K562 (cell line): ENCODE results near the gene PPP1CA. TPM values are rescaled to one million over a fixed set of nuclear protein-coding genes. Genes with fewer than 3 reads are reported as not detected.

ENCODE experiments used
- CBX3 ChIP-seq, 2 experiments: IDR thresholded peaks; 1 replicate in 1 of 2; 2 replicates in 1 of 2; pipeline ENCODE4 v1.6.1; 2012; ENCODE audit warnings: inconsistent platforms in 2 of 2, low read length in 2 of 2, borderline replicate concordance in 1 of 2, control low read depth in 1 of 2
- HDAC6 ChIP-seq: IDR thresholded peaks from 2 replicates; pipeline ENCODE4 v1.6.1; 2012; ENCODE audit warnings: low read depth, mild to moderate bottlenecking, control low read depth, inconsistent platforms, low read length, moderate library complexity
- IRF2 ChIP-seq: sonication (generic); formaldehyde crosslinking; IDR thresholded peaks from 2 replicates; pipeline ENCODE4 v1.8.1; 2022; ENCODE audit warnings: mild to moderate bottlenecking, missing genetic modification reagents
- KLF1 ChIP-seq: fragments of 450-650 bp; IDR thresholded peaks from 2 replicates; pipeline ENCODE4 v1.6.1; 2016; ENCODE audit warnings: missing genetic modification characterization, missing compliant biosample characterization
- LARP7 ChIP-seq: fragments of 450-650 bp; IDR thresholded peaks from 2 replicates; pipeline ENCODE4 v1.6.1; 2016
- MEF2D ChIP-seq: conservative IDR thresholded peaks from 2 replicates; pipeline ENCODE4 v1.6.1; 2016; ENCODE audit warnings: low read depth, missing genetic modification characterization, missing compliant biosample characterization
- NELFE ChIP-seq: IDR thresholded peaks from 2 replicates; pipeline ENCODE4 v1.6.1; 2011; ENCODE audit warnings: mild to moderate bottlenecking; ENCODE audit not compliant: insufficient read depth, insufficient read length
- NFE2 ChIP-seq: IDR thresholded peaks from 2 replicates; pipeline ENCODE4 v1.6.1; 2014; ENCODE audit warnings: antibody characterized with exemption, low read depth
- NFRKB ChIP-seq: fragments of 450-650 bp; IDR thresholded peaks from 2 replicates; pipeline ENCODE4 v1.6.1; 2016; ENCODE audit warnings: low read depth
- NR3C1 ChIP-seq: sonication (generic); formaldehyde crosslinking; IDR thresholded peaks from 2 replicates; pipeline ENCODE4 v1.8.1; 2022; ENCODE audit warnings: missing genetic modification reagents
- PHF20 ChIP-seq: fragments of 450-650 bp; IDR thresholded peaks from 2 replicates; pipeline ENCODE4 v1.6.1; 2018; ENCODE audit not compliant: partially characterized antibody
- POLR2H ChIP-seq: IDR thresholded peaks from 2 replicates; pipeline ENCODE4 v1.6.1; 2016; ENCODE audit warnings: missing genetic modification characterization, low read depth, mild to moderate bottlenecking, control low read depth, missing compliant biosample characterization, moderate library complexity
- RBM15 ChIP-seq: fragments of 200-400 bp; formaldehyde crosslinking; IDR thresholded peaks from 2 replicates; pipeline ENCODE4 v1.6.1; 2018; ENCODE audit warnings: mild to moderate bottlenecking, low read length, moderate library complexity; ENCODE audit not compliant: insufficient read depth
- SMARCA5 ChIP-seq: fragments of 450-650 bp; IDR thresholded peaks from 2 replicates; pipeline ENCODE4 v1.6.1; 2016
- SMARCC2 ChIP-seq: fragments of 450-650 bp; IDR thresholded peaks from 2 replicates; pipeline ENCODE4 v1.6.1; 2017; ENCODE audit warnings: antibody characterized with exemption, moderate library complexity, mild to moderate bottlenecking, low read depth
- STAG1 ChIP-seq: sonication (generic); formaldehyde crosslinking; IDR thresholded peaks from 2 replicates; pipeline ENCODE4 v1.5.0; 2020; ENCODE audit warnings: missing genetic modification reagents, borderline replicate concordance
- TAF1 ChIP-seq: IDR thresholded peaks from 2 replicates; pipeline ENCODE4 v1.6.1; 2011; ENCODE audit warnings: mild to moderate bottlenecking, low read length, moderate library complexity; ENCODE audit not compliant: insufficient read depth, control insufficient read depth, severe bottlenecking; ENCODE audit errors: extremely low read depth
- YY1 ChIP-seq, 3 experiments: IDR thresholded peaks; 2 replicates each; pipeline ENCODE4 v1.6.1; 2011; ENCODE audit warnings: low read length in 2 of 3, mild to moderate bottlenecking in 2 of 3, moderate library complexity in 2 of 3, borderline replicate concordance in 1 of 3, control low read depth in 1 of 3, low read depth in 1 of 3; ENCODE audit not compliant: insufficient read depth in 3 of 3, insufficient replicate concordance in 2 of 3, control insufficient read depth in 1 of 3, insufficient read length in 1 of 3; ENCODE audit errors: extremely low read depth in 1 of 3
- ZNF347 ChIP-seq: fragments of 450-650 bp; formaldehyde crosslinking; IDR thresholded peaks from 2 replicates; pipeline ENCODE4 v1.4.0; 2020; ENCODE audit warnings: low read depth, mild to moderate bottlenecking, moderate library complexity
- ZNF444 ChIP-seq: fragments of 250-450 bp; sonication (Bioruptor Pico); IDR thresholded peaks from 2 replicates; pipeline ENCODE4 v1.4.0; 2020; ENCODE audit warnings: mild to moderate bottlenecking, moderate library complexity
- ZNF507 ChIP-seq: conservative IDR thresholded peaks from 2 replicates; pipeline ENCODE4 v1.6.1; 2017; ENCODE audit warnings: missing genetic modification characterization, missing compliant biosample characterization
- ZNF644 ChIP-seq: fragments of 200-800 bp; sonication (Bioruptor generic); IDR thresholded peaks from 2 replicates; pipeline ENCODE4 v1.6.1; 2016; ENCODE audit warnings: low read depth, missing genetic modification characterization, missing compliant biosample characterization
- ZNF696 ChIP-seq: fragments of 250-450 bp; sonication (Bioruptor Pico); conservative IDR thresholded peaks from 2 replicates; pipeline ENCODE4 v1.4.0; 2020; ENCODE audit warnings: mild to moderate bottlenecking, moderate library complexity
- ZNF707 ChIP-seq: fragments of 250-450 bp; sonication (Bioruptor Pico); conservative IDR thresholded peaks from 2 replicates; pipeline ENCODE4 v1.8.0; 2022; ENCODE audit warnings: inconsistent platforms, mild to moderate bottlenecking, moderate library complexity
- polyA plus RNA-seq, 8 experiments: library from polyadenylated mRNA; depleted of rRNA in 4 of 8; stranded (reverse) in 5 of 8; unstranded in 3 of 8; fragments of >200 nt; fragmentation: Nextera tagmentation in 2 of 8; fragmentation: Illumina TruSeq in 1 of 8; extraction: Ambion mirVana in 2 of 8; extraction: Trizol in 1 of 8; gene quantifications; 2 replicates each; pipeline versions ENCODE4 v1.2.1 to v1.2.3, GENCODE V29; 2011 to 2014; ENCODE audit warnings: inconsistent platforms in 1 of 8, missing spikeins in 1 of 8
- total RNA-seq, 7 experiments: library from RNA; depleted of rRNA in 6 of 7; stranded (reverse); fragments of >200 nt in 6 of 7; fragmentation: Illumina TruSeq in 2 of 7; extraction: Trizol in 2 of 7; gene quantifications; 2 replicates each; pipeline versions ENCODE4 v1.2.1 to v1.2.3, GENCODE V29; 2011 to 2021; ENCODE audit warnings: low replicate concordance in 1 of 7
- TF ChIP-seq, protein P1 (sequence below): conservative IDR thresholded peaks from 2 replicates; pipeline ENCODE4 v1.6.1; 2011; ENCODE audit warnings: low read depth, mild to moderate bottlenecking, low read length; ENCODE audit not compliant: control insufficient read depth
- TF ChIP-seq, protein P2 (sequence below): fragments of 250-450 bp; sonication (Bioruptor Pico); IDR thresholded peaks from 2 replicates; pipeline ENCODE4 v1.8.0; 2022; ENCODE audit warnings: moderate library complexity, mild to moderate bottlenecking, inconsistent platforms
- TF ChIP-seq, protein P3 (sequence below): fragments of 250-450 bp; sonication (Bioruptor Pico); IDR thresholded peaks from 2 replicates; pipeline ENCODE4 v1.6.1; 2021; ENCODE audit warnings: mild to moderate bottlenecking

Gene PPP1CA
- total and polyA plus RNA-seq, 9 of the 15 experiments (the other 6 are each of a cell fraction or from before 2014, with no cell fraction given): 18.2 to 242 (median 188) TPM

DNA sequence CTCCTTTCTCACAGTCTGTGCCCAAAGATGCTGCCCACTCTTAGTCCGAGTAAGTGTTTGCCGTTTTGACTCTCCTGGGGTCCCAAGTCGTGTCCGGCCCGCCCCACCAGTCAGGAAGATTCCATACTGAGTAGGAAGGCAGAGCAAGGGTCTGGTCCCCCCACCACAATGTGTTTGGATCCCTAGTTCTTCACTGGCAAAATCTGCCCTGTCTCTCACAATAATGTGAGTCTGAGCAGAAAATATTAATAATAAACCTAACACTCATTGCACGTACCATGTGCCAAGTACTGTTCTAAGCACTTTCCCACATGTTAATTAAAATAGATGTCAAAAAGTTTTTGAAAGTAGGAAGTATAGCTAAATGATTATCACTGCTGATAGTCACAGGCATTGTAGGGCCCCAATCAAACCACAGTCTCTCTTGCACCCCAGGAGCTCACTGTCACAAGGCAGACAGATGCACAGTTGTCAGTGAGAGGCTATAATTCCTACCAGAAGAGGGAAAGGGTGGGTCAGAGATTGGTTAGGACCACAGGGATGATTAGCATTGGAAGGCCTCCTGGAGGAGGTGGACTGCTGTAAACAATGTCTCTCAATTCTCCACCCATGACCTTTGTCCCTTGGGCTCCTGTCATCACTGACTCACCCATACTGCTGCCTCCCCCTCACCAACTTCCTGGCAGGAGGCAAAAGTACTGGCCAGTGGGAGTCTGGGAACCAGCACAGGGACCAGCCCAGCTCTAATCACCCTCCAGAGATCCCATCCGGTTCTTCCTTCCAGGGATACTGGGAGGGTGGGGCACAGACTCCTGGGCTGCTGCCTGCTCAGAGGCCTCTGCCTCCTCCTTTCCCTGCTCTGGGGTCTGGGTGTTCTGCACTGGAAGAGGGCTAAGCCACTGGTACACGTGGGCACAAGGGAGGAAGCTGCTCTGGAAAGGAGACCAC, 47.3 kb downstream of the PPP1CA start (continued):
- no peak; the same call in 1 of the 2 replicates for TF ChIP-seq ZNF644
- TF ChIP-seq, protein P1, sequence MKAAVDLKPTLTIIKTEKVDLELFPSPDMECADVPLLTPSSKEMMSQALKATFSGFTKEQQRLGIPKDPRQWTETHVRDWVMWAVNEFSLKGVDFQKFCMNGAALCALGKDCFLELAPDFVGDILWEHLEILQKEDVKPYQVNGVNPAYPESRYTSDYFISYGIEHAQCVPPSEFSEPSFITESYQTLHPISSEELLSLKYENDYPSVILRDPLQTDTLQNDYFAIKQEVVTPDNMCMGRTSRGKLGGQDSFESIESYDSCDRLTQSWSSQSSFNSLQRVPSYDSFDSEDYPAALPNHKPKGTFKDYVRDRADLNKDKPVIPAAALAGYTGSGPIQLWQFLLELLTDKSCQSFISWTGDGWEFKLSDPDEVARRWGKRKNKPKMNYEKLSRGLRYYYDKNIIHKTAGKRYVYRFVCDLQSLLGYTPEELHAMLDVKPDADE: peak; percentile 77
- no peak for TF ChIP-seq STAG1 (CRISPR knock-in tag)
- no peak for TF ChIP-seq ZNF507 (tag)
- TF ChIP-seq POLR2H (tag): no peak; the same call in 1 of the 2 replicates
- TF ChIP-seq NR3C1 (CRISPR knock-in tag): no peak
- TF ChIP-seq SMARCC2: no peak; the same call in 1 of the 2 replicates
- 0 out of 2 replicates have a peak, but pooled peaks have one; percentile 52 for TF ChIP-seq NFRKB
- no peak; the same call in 1 of the 2 replicates for TF ChIP-seq SMARCA5
- no peak for TF ChIP-seq ZNF696 (CRISPR knock-in tag)
- no peak for TF ChIP-seq PHF20
- no peak for TF ChIP-seq ZNF347 (CRISPR knock-in tag)
- TF ChIP-seq, protein P2, sequence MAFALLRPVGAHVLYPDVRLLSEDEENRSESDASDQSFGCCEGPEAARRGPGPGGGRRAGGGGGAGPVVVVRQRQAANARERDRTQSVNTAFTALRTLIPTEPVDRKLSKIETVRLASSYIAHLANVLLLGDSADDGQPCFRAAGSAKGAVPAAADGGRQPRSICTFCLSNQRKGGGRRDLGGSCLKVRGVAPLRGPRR (CRISPR knock-in tag): no peak
- TF ChIP-seq NFE2: peak; percentile 47; the same call in 1 of the 2 replicates
- no peak for TF ChIP-seq MEF2D
- TF ChIP-seq, protein P3, sequence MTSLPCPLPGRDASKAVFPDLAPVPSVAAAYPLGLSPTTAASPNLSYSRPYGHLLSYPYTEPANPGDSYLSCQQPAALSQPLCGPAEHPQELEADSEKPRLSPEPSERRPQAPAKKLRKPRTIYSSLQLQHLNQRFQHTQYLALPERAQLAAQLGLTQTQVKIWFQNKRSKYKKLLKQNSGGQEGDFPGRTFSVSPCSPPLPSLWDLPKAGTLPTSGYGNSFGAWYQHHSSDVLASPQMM (CRISPR knock-in tag): no peak
- TF ChIP-seq ZNF444 (CRISPR knock-in tag): no peak
- TF ChIP-seq LARP7: no peak
- TF ChIP-seq TAF1: peak; percentile 46
- TF ChIP-seq HDAC6: no peak
- TF ChIP-seq YY1 (IDR thresholded peaks at IDR 0.05; ENCODE audit: borderline replicate concordance in 1 of 3, control insufficient read depth in 1 of 3, extremely low read depth in 1 of 3, insufficient read depth in 3 of 3, insufficient read length in 1 of 3, insufficient replicate concordance in 2 of 3, low read depth in 1 of 3, low read length in 2 of 3): no peak
- no peak for TF ChIP-seq ZNF707
- TF ChIP-seq IRF2: no peak
- no peak for TF ChIP-seq KLF1 (tag)
- no peak; a peak in 1 of 3 replicates for TF ChIP-seq CBX3 (IDR thresholded peaks at IDR 0.05; ENCODE audit: borderline replicate concordance in 1 of 2, low read length in 2 of 2)
- no peak for TF ChIP-seq RBM15
- no peak for TF ChIP-seq NELFE
